GM21447 (cell line): ENCODE measurements around the gene GPR84.
"Not testable (repeated sequence)": the region's sequence is repeated elsewhere in the genome, so short reads cannot be mapped to it uniquely, and the experiment has no call there.

Source experiments
- ATAC-seq: cut with Tn5 transposase; IDR thresholded peaks from one replicate; pipeline ENCODE4 v1.9.1; 2021; ENCODE audit not compliant: unreplicated experiment

Gene GPR84

GRCh38 chr12:54328595-54329337 lies 35.5 kb downstream of the GPR84 start:
- no peak for ATAC-seq

- not testable (repeated sequence) for ATAC-seq
Observed at GRCh38 chr12:54325442-54326109, 38.7 kb downstream of the GPR84 start.

DNA sequence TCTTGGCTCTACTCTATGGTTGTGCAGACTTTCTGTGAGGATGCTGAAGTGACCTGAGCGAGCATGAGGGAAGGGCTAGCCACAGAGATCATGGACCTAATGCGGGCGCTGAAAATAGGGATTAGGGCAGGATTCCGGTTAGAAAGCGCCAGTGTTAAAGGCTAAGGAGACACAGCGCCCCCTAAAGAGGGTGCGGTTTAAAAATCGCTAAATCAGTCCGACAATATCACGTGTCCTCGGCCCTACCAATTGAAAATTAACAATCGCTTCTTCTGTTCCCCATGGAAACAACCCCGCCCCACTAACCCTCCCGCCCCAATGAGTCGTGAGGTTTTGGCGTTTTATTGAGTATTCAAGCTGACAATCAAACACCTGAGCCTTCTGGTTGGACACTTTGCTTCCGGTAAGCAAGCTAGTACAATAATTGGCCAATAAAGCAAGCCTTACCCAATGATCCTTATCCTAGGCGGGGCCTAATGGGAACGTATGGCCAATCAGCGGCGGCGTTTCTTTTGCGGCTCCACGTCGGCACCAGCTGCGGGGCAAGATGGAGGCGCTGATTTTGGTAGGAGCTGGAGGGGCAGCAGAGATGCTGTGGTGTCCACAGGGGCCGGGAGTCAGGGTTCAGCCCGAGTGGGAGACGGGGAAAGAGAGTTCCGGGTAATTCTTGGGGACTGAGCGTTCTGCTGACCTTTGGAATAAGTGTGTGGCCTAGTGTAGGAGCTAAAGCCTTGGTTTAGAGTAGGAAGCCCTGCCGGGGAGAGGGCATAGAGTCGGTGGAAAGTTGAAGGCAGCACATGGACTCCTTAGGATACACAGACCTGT lies 39.5 kb downstream of the GPR84 start, which contains the start of gene COPZ1:
COPZ1 (plus strand) TSS at position 515 of the 825 bp plus-strand sequence; CDS start at position 548, 33 bp downstream.
- peak; percentile 99 for ATAC-seq

GRCh38 chr12:54321363-54321762 lies 42.9 kb downstream of the GPR84 start:
- no peak for ATAC-seq
